Fibroblast of upper back skin (primary cell): ENCODE results near the gene NBEAL1.
"Not testable (repeated sequence)": the region's sequence is repeated elsewhere in the genome, so short reads cannot be mapped to it uniquely, and the experiment has no call there.

Experiments
- DNase-seq: peaks from one replicate; pipeline ENCODE4 v3.0.0-alpha.2; 2013

NBEAL1 gene

GRCh38 chr2:203122317-203122986 lies 107.8 kb downstream of the NBEAL1 start:
- DNase-seq, result peak; percentile 2

DNA sequence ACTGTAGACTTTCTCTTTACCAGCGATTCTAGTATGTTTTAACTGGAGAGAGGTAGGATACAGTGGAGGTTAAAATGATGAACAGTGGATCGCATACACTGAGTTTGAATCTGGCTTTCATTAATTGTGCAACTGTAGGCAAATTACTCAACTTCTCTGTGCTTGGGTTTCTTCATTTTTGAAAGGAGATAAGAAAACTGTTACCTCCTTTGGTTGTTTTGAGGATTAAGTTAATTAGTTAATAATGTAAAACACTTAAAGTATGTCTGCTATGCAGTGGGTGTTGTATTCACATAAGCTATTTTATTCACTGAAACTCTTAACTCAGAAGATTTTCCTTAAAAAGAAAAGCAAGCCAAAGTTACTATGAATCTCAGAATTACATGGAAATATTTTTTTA lies 112.3 kb downstream of the NBEAL1 start:
- peak; percentile 11 for DNase-seq

DNA sequence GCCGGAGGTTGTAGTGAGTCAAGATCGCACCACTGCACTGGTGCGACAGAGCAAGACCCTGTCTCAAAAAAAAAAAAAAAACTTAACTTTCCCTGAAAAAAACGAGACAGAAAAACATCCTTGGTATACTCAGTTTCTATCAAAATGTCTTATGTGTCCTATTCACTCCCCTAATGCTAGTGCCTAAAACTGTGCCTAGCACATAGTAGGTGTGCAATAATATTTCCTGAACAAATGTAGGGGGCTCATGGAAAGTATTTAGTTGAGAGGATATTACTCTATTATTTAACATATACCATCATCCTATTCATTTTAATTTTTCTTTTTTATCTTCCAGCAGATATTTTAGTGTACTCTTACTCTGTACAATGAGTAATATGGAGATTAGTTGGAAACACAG lies 120.4 kb downstream of the NBEAL1 start:
- DNase-seq, result no peak

GRCh38 chr2:203143391-203143790 lies 128.7 kb downstream of the NBEAL1 start:
- no peak for DNase-seq

DNA sequence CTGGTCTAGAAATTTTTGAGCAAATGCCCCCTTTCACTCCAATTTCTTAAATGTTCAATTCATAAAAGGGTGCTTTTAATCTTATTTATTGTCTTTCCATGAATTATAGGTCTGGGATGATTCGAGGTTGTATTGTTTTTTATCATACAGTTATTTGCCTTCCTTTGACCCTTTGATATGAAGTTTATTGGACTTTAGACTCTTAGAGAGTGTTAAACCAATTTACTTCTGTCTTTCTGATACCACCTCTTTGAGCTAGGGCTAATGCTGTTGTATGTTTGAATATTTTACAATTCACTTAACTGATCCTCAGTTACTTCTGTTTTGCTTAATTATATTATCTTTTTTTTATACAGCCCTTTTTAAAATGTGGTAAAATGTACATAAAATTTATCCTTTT lies 134.5 kb downstream of the NBEAL1 start:
- no peak for DNase-seq

DNA sequence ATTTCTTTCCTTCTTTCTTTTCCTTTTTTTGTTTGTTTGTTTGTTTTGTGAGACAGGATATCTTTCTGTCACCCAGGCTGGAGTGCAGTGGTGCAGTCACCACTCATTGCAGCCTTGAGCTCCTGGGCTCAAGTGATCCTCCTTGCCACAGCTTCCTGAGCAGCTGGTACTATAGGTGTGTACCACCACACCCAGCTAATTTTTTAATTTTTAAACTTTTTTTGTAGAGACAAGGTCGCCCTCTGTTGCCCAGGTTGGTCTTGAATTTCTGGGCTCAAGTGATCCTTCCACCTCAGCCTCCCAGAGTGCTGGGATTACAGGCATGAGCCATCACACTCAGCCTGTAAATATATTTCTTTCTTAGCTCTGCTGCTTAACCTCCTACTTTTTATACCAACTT lies 140.7 kb downstream of the NBEAL1 start:
- DNase-seq, result no peak

GRCh38 chr2:203162722-203163121 lies 148.0 kb downstream of the NBEAL1 start:
- DNase-seq, result not testable (repeated sequence)

- DNase-seq, result peak; percentile 3
Measured at GRCh38 chr2:203164311-203164935, 149.7 kb downstream of the NBEAL1 start.

- no peak for DNase-seq
Measured at GRCh38 chr2:203167751-203168150, 153.1 kb downstream of the NBEAL1 start.

DNA sequence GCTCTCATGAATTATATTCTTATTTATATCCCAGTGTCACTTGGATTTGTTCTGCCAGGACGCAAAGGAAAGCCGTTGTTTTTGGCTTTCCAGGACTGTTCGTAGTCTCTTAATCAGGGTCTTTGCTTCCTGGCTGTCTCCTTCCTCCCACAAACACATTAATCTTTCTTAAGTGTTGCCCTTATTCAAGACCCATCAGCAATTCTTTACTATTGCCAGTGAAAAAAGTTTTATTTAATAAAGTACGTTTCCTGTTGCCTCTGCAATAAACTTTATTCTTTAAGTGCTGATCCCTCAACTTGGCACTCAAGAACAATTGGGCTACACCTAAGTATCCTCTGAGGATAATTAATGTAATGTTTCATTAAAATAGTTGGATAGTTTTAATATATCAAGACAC lies 155.8 kb downstream of the NBEAL1 start:
- no peak for DNase-seq

DNA sequence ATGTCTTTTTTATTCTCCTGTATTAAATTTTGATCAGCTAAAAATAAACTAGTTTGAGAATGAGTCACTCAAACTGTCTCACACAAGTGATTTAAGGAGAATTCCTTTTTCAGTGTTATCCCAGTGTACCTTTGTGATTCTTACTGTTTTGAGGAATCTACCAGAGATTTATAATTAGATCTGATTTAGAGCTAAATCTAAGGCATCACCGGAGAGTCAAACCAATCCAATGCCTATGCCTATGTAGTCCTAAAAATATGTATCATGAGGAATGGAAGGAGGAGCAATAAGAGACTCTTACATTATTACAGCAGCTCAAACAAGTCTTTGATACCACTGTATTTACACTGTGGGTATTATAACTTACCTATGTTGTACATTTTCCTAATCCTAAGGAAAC lies 160.7 kb downstream of the NBEAL1 start:
- DNase-seq, result peak; percentile 25

DNA sequence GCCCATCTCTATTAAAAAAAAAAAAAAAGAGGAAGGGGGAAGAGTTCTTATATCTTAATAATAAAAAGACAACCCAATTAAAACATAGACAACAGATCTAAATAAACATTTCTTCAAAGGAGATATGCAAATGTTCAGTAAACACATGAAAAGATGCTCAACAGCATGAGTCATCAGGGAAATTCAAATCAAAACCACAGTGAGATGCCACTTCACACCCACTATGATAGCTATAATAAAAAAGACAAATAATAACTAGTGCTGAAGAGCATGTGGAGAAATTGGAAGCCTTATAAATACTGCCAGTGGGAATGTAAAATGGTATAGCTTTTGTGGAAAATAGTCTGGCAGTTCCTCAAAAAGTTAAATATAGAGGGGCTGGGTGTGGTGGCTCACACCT lies 162.7 kb downstream of the NBEAL1 start:
- no peak for DNase-seq

DNA sequence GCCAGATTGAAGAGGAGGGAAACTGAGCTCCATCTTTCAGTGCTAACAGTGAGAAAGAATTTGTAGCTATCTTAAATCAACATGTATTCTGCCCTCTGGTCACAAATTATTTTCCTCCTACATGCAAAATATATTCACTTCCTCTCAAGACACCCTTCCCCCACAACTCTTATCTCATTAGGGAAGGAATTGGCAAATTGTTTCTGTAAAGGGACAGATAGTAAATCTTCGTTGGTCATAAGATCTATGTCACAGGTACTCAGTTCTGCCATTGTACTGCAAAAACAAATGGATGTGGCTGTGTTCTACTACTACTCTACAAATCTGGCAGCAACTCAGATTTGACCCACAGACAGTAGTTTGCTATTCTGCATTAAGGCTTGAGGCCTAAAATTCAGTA lies 171.2 kb downstream of the NBEAL1 start:
- DNase-seq, result no peak

- not testable (repeated sequence) for DNase-seq
Measured at GRCh38 chr2:203190547-203190946, 175.9 kb downstream of the NBEAL1 start.

- DNase-seq, result not testable (repeated sequence)
Measured at GRCh38 chr2:203191026-203191425, 176.4 kb downstream of the NBEAL1 start.

- no peak for DNase-seq
Measured at GRCh38 chr2:203191961-203192360, 177.3 kb downstream of the NBEAL1 start.

DNA sequence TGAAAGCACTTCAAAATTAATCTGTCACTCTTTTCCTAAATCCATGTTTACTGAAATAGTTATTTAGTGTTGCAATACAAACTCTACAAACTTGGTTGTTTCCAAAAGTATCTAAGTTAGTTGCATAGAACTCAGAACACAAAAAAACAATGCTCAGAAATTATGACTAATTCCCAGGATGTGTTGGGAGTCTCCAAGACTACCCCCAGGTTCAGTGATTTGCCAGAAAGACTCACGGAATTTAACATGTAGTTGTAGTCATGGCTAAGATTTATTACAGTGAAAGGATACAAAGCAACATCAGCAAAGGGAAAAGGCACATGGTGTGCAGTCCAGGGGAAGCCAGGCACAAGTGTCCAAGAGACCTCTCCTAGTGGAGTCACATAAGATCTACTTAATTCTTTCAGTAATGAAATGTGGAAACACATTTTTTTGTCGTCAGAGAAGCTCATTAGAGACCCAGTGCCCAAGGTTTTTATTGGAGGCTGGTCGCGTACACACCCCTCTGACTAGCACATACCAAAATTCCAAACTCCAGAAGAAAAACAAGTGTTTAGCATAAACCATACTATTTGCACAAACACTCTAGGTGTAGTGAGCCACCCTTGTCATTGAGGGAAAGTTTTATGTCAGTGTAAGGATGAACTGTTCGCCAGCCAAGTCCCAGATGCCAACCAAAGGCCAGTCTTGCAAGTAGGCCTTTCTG lies 180.8 kb downstream of the NBEAL1 start:
- DNase-seq, result peak; percentile 3

DNA sequence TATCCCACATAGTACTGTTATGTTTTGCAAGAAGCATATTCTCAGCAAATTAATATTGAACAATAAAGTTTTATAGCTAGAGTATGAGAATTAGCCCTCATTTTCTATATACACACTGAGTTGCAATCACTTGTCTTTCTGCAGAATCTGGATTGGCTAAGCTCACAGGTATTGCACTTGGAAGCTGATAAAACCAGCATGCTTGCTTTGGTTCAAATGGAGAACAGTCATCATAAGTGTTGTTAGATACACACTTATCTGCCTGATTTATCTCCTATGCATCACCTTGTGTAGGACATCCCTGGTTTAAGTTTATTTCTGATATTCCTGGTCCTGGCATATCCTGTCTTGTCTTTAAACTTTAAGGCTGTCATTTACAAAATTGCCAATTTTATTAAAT lies 186.2 kb downstream of the NBEAL1 start:
- no peak for DNase-seq

DNA sequence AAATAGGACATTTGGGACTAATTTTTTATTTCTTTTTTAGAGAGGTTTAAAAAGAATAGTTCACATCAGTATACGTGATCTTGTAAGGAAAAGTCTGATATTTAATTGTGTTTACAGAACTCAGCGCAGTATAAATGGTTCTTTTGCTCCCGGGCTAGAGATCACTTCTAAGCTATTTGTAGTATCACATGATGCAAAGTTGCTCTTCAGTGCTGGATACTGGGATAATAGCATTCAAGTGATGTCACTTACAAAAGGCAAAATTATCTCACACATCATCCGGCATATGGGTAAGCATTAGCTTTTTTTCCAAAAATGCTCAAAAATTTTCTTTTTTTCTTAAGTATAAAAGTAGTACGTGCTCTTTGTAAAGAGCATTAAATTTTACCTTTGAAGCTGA lies 186.8 kb downstream of the NBEAL1 start:
- no peak for DNase-seq

DNA sequence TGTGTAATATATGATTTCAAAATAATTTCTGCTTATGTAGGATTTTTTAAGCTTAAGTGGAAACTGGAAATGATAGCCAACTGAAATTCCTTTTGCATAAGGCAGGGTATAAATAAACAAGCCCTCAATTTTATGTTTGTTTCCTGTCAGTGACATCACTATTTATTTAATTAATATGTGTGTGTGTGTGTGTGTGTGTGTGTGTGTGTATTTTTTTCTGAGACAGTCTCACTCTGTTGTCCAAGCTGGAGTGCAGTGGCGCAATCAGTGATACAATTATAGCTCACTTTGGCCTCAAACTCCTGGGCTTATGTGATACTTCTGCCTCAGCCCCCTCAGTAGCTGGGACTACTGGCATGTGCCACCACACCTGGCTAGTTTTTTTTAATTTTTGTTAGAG lies 194.9 kb downstream of the NBEAL1 start:
- DNase-seq, result no peak

GRCh38 chr2:203225423-203226039 lies 210.9 kb downstream of the NBEAL1 start:
- DNase-seq, result peak; percentile 12

DNA sequence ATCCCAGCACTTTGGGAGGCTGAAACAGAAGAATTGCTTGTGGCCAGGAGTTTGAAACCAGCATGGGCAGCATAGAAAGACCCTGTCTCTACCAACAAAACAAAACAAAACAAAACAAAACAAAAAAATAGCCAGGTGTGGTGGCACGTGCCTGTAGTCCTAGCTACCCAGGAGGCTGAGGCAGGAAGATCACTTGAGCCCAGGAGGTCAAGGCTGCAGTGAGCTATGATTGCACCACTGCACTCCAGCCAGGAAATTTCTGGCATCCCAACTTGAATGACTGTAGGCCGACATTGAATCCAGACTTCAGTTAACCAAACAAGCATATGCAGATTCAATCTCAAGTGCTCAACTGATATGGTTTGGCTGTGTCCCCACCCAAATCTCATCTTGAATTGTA lies 215.0 kb downstream of the NBEAL1 start:
- not testable (repeated sequence) for DNase-seq

DNA sequence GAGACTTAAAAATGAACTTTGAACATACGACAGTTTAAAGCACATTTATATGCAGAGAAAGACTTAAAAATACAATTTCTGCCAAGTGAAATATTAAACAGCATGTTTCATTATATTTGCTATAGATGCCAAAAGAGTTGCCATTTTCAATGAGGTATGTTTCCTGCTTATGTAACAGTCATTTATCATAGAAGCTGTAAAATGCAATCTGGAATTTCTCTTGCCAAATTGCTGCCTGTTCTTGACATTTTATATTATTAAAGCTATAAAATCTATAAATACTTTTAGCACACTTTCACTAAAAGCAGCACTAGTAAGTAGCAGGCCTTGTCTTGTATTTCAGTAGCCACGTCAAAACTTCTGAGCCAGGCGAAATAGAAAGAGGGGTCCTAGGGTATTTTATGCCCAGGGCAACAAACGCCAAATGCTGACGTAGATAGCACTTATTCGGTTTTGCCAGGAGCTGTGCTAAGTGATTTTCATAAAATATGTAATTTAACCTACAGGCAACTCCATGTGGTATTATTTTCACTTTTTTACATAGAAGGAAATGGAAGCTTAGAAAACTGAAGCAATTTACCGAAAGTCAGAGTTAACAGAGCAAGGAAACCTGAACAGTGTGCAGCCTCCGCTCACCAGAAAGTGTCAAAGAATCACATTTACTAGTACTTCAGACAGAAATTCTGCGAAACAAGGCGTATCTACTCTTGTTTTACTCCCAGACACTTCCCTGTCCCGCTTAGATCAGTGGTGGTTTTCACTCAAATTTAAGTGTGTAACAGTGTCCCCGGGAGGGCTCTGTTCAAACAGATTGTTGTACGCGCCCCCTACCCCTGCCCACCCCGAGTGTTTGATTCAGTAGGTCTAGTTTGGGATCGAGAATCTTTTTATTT lies 222.9 kb downstream of the NBEAL1 start:
- no peak for DNase-seq
